ENCODE data around the gene CNOT6L.

GRCh38 chr4:77699731-77700210 lies 119.4 kb downstream of the CNOT6L start:
- TF ChIP-seq CTCF (IDR thresholded peaks at IDR 0.05 in 8 of 11, conservative IDR thresholded peaks at IDR 0.05 in 3 of 11) (no peak), POLR2AphosphoS5 (IDR thresholded peaks at IDR 0.05) (no peak), POLR2A (IDR thresholded peaks at IDR 0.05) (no peak)

All from spleen (tissue), 7 donors.